ENCODE measurements around the gene PCSK5.

Gene PCSK5

GRCh38 chr9:76007935-76008334 is 117.5 kb downstream of the PCSK5 start:
- Histone ChIP-seq H3K9ac (ENCODE audit: low read length) (no peak overlapping the region), H3K4me1 (ENCODE audit: control insufficient read depth, insufficient read depth, low read length) (peaks cover 16% of the 10 kb centered on the region), H3K36me3 (ENCODE audit: control insufficient read depth, insufficient read depth, low read length) (no peaks in the 10 kb centered on the region), H3K4me3 (ENCODE audit: low read length) (no peak overlapping the region), H3K27ac (ENCODE audit: low read depth, low read length) (no peak overlapping the region), H3K27me3 (ENCODE audit: control insufficient read depth, insufficient read depth, low read length) (no peaks in the 10 kb centered on the region)

- no peak overlapping the region for H3K27ac ChIP-seq (ENCODE audit: low read depth, low read length)
- no peak overlapping the region for H3K4me3 ChIP-seq (ENCODE audit: low read length)
- H3K4me1 ChIP-seq (ENCODE audit: control insufficient read depth, insufficient read depth, low read length): peaks cover 19% of the 10 kb centered on the region
- H3K27me3 ChIP-seq (ENCODE audit: control insufficient read depth, insufficient read depth, low read length): no peaks in the 10 kb centered on the region
- H3K9ac ChIP-seq (ENCODE audit: low read length): no peak overlapping the region
- H3K36me3 ChIP-seq (ENCODE audit: control insufficient read depth, insufficient read depth, low read length): no peaks in the 10 kb centered on the region
Observed at GRCh38 chr9:76013809-76014208, 123.3 kb downstream of the PCSK5 start.

GRCh38 chr9:76018235-76018634 is 127.8 kb downstream of the PCSK5 start:
- Histone ChIP-seq H3K4me1 (ENCODE audit: control insufficient read depth, insufficient read depth, low read length) (peaks cover 4% of the 10 kb centered on the region), H3K4me3 (ENCODE audit: low read length) (no peak overlapping the region), H3K27ac (ENCODE audit: low read depth, low read length) (no peak overlapping the region), H3K9ac (ENCODE audit: low read length) (no peak overlapping the region), H3K27me3 (ENCODE audit: control insufficient read depth, insufficient read depth, low read length) (no peaks in the 10 kb centered on the region), H3K36me3 (ENCODE audit: control insufficient read depth, insufficient read depth, low read length) (no peaks in the 10 kb centered on the region)

GRCh38 chr9:76018761-76019160 is 128.3 kb downstream of the PCSK5 start:
- Histone ChIP-seq H3K4me3 (ENCODE audit: low read length) (no peak overlapping the region), H3K4me1 (ENCODE audit: control insufficient read depth, insufficient read depth, low read length) (peaks cover 4% of the 10 kb centered on the region), H3K27ac (ENCODE audit: low read depth, low read length) (no peak overlapping the region)

GRCh38 chr9:76020652-76021051 is 130.2 kb downstream of the PCSK5 start:
- Histone ChIP-seq H3K27ac (ENCODE audit: low read depth, low read length) (no peak overlapping the region), H3K36me3 (ENCODE audit: control insufficient read depth, insufficient read depth, low read length) (no peaks in the 10 kb centered on the region), H3K4me1 (ENCODE audit: control insufficient read depth, insufficient read depth, low read length) (no peaks in the 10 kb centered on the region), H3K27me3 (ENCODE audit: control insufficient read depth, insufficient read depth, low read length) (no peaks in the 10 kb centered on the region), H3K9ac (ENCODE audit: low read length) (no peak overlapping the region), H3K4me3 (ENCODE audit: low read length) (no peak overlapping the region)

More at GRCh38 chr9:76018761-76019160, 128.3 kb downstream of the PCSK5 start:
- no peak overlapping the region for H3K9ac ChIP-seq (ENCODE audit: low read length)
- H3K27me3 ChIP-seq (ENCODE audit: control insufficient read depth, insufficient read depth, low read length): no peaks in the 10 kb centered on the region
- H3K36me3 ChIP-seq (ENCODE audit: control insufficient read depth, insufficient read depth, low read length): no peaks in the 10 kb centered on the region

GRCh38 chr9:76022317-76022716 is 131.8 kb downstream of the PCSK5 start:
- H3K36me3 ChIP-seq (ENCODE audit: control insufficient read depth, insufficient read depth, low read length): no peaks in the 10 kb centered on the region
- no peaks in the 10 kb centered on the region for H3K27me3 ChIP-seq (ENCODE audit: control insufficient read depth, insufficient read depth, low read length)
- H3K27ac ChIP-seq (ENCODE audit: low read depth, low read length): no peak overlapping the region
- H3K9ac ChIP-seq (ENCODE audit: low read length): no peak overlapping the region
- no peaks in the 10 kb centered on the region for H3K4me1 ChIP-seq (ENCODE audit: control insufficient read depth, insufficient read depth, low read length)
- H3K4me3 ChIP-seq (ENCODE audit: low read length): no peak overlapping the region

- no peak overlapping the region for H3K4me3 ChIP-seq (ENCODE audit: low read length)
- no peaks in the 10 kb centered on the region for H3K36me3 ChIP-seq (ENCODE audit: control insufficient read depth, insufficient read depth, low read length)
- H3K9ac ChIP-seq (ENCODE audit: low read length): no peak overlapping the region
- no peaks in the 10 kb centered on the region for H3K27me3 ChIP-seq (ENCODE audit: control insufficient read depth, insufficient read depth, low read length)
- no peaks in the 10 kb centered on the region for H3K4me1 ChIP-seq (ENCODE audit: control insufficient read depth, insufficient read depth, low read length)
- H3K27ac ChIP-seq (ENCODE audit: low read depth, low read length): no peak overlapping the region
Observed at GRCh38 chr9:76023715-76024195, 133.3 kb downstream of the PCSK5 start.

GRCh38 chr9:76025286-76025685 is 134.8 kb downstream of the PCSK5 start:
- Histone ChIP-seq H3K27me3 (ENCODE audit: control insufficient read depth, insufficient read depth, low read length) (no peaks in the 10 kb centered on the region), H3K4me1 (ENCODE audit: control insufficient read depth, insufficient read depth, low read length) (no peaks in the 10 kb centered on the region), H3K4me3 (ENCODE audit: low read length) (no peak overlapping the region), H3K9ac (ENCODE audit: low read length) (no peak overlapping the region), H3K36me3 (ENCODE audit: control insufficient read depth, insufficient read depth, low read length) (no peaks in the 10 kb centered on the region), H3K27ac (ENCODE audit: low read depth, low read length) (no peak overlapping the region)

- Histone ChIP-seq H3K4me1 (ENCODE audit: control insufficient read depth, insufficient read depth, low read length) (no peaks in the 10 kb centered on the region), H3K27ac (ENCODE audit: low read depth, low read length) (no peak overlapping the region), H3K27me3 (ENCODE audit: control insufficient read depth, insufficient read depth, low read length) (no peaks in the 10 kb centered on the region), H3K4me3 (ENCODE audit: low read length) (no peak overlapping the region), H3K9ac (ENCODE audit: low read length) (no peak overlapping the region), H3K36me3 (ENCODE audit: control insufficient read depth, insufficient read depth, low read length) (no peaks in the 10 kb centered on the region)
Observed at GRCh38 chr9:76026796-76027195, 136.3 kb downstream of the PCSK5 start.

- H3K36me3 ChIP-seq (ENCODE audit: control insufficient read depth, insufficient read depth, low read length): no peaks in the 10 kb centered on the region
- no peaks in the 10 kb centered on the region for H3K27me3 ChIP-seq (ENCODE audit: control insufficient read depth, insufficient read depth, low read length)
Observed at GRCh38 chr9:76027416-76027815, 136.9 kb downstream of the PCSK5 start.

GRCh38 chr9:76027861-76028260 is 137.4 kb downstream of the PCSK5 start:
- H3K27ac ChIP-seq (ENCODE audit: low read depth, low read length): no peak overlapping the region
- H3K9ac ChIP-seq (ENCODE audit: low read length): no peak overlapping the region
- no peaks in the 10 kb centered on the region for H3K36me3 ChIP-seq (ENCODE audit: control insufficient read depth, insufficient read depth, low read length)

More at GRCh38 chr9:76027416-76027815, 136.9 kb downstream of the PCSK5 start:
- H3K4me1 ChIP-seq (ENCODE audit: control insufficient read depth, insufficient read depth, low read length): peaks cover 3% of the 10 kb centered on the region
- H3K4me3 ChIP-seq (ENCODE audit: low read length): no peak overlapping the region
- H3K9ac ChIP-seq (ENCODE audit: low read length): no peak overlapping the region
- no peak overlapping the region for H3K27ac ChIP-seq (ENCODE audit: low read depth, low read length)

GRCh38 chr9:76032038-76032796 is 141.7 kb downstream of the PCSK5 start:
- Histone ChIP-seq H3K36me3 (ENCODE audit: control insufficient read depth, insufficient read depth, low read length) (no peaks in the 10 kb centered on the region), H3K27me3 (ENCODE audit: control insufficient read depth, insufficient read depth, low read length) (no peaks in the 10 kb centered on the region), H3K4me1 (ENCODE audit: control insufficient read depth, insufficient read depth, low read length) (peaks cover 3% of the 10 kb centered on the region), H3K4me3 (ENCODE audit: low read length) (peak overlapping the region; percentile 19), H3K27ac (ENCODE audit: low read depth, low read length) (no peak overlapping the region), H3K9ac (ENCODE audit: low read length) (no peak overlapping the region)

More at GRCh38 chr9:76027861-76028260, 137.4 kb downstream of the PCSK5 start:
- H3K4me1 ChIP-seq (ENCODE audit: control insufficient read depth, insufficient read depth, low read length): peaks cover 3% of the 10 kb centered on the region
- no peaks in the 10 kb centered on the region for H3K27me3 ChIP-seq (ENCODE audit: control insufficient read depth, insufficient read depth, low read length)
- no peak overlapping the region for H3K4me3 ChIP-seq (ENCODE audit: low read length)

GRCh38 chr9:76032797-76033373 is 142.4 kb downstream of the PCSK5 start:
- no peak overlapping the region for H3K27ac ChIP-seq (ENCODE audit: low read depth, low read length)

More at GRCh38 chr9:76032797-76033373, 142.4 kb downstream of the PCSK5 start:
- Histone ChIP-seq H3K4me1 (ENCODE audit: control insufficient read depth, insufficient read depth, low read length) (peaks cover 3% of the 10 kb centered on the region), H3K36me3 (ENCODE audit: control insufficient read depth, insufficient read depth, low read length) (no peaks in the 10 kb centered on the region), H3K9ac (ENCODE audit: low read length) (no peak overlapping the region), H3K4me3 (ENCODE audit: low read length) (no peak overlapping the region), H3K27me3 (ENCODE audit: control insufficient read depth, insufficient read depth, low read length) (no peaks in the 10 kb centered on the region)

Measured in rectal smooth muscle tissue (tissue), 1 donor.